Liver (tissue), 9 donors: Measurements from ENCODE around the gene FLNB. TPM values are rescaled to one million over a fixed set of nuclear protein-coding genes. Genes with fewer than 3 reads are reported as not detected.

Source experiments
- DNase-seq: peaks from one replicate; pipeline ENCODE4 v3.0.0-alpha.2; 2017; ENCODE audit warnings: low spot score
- H3K27ac ChIP-seq, 2 donors: one replicate each; pipeline ENCODE4 v1.7.0; 2013; ENCODE audit warnings: inconsistent platforms in 2 of 2, low read length in 2 of 2, control low read depth in 1 of 2, low read depth in 1 of 2, mild to moderate bottlenecking in 1 of 2
- H3K27me3 ChIP-seq, 4 donors: one replicate each; pipeline versions ENCODE4 v1.6.1 to v1.7.0; 2013; ENCODE audit warnings: low read length in 3 of 4, inconsistent platforms in 1 of 4, mild to moderate bottlenecking in 1 of 4, moderate library complexity in 1 of 4; ENCODE audit not compliant: control insufficient read depth in 4 of 4, insufficient read depth in 4 of 4
- H3K36me3 ChIP-seq, 4 donors: one replicate each; pipeline versions ENCODE4 v1.6.1 to v1.7.0; 2013; ENCODE audit warnings: low read length in 3 of 4, mild to moderate bottlenecking in 3 of 4, low read depth in 1 of 4, moderate library complexity in 1 of 4; ENCODE audit not compliant: control insufficient read depth in 4 of 4, insufficient read depth in 3 of 4
- H3K4me1 ChIP-seq, 4 donors: one replicate each; pipeline versions ENCODE4 v1.6.1 to v1.7.0; 2013; ENCODE audit warnings: low read length in 3 of 4, mild to moderate bottlenecking in 3 of 4, moderate library complexity in 1 of 4; ENCODE audit not compliant: control insufficient read depth in 4 of 4, insufficient read depth in 4 of 4
- H3K4me3 ChIP-seq, 3 donors: one replicate each; pipeline versions ENCODE4 v1.6.1 to v1.7.0; 2013; ENCODE audit warnings: low read length in 3 of 3, control low read depth in 1 of 3, low read depth in 1 of 3, mild to moderate bottlenecking in 1 of 3
- H3K9ac ChIP-seq, 2 donors: one replicate each; pipeline ENCODE4 v1.7.0; 2013; ENCODE audit warnings: low read length in 2 of 2, mild to moderate bottlenecking in 2 of 2, moderate library complexity in 2 of 2, control low read depth in 1 of 2, low read depth in 1 of 2
- H3K9me3 ChIP-seq, 4 donors: one replicate each; pipeline versions ENCODE4 v1.6.1 to v1.7.0; 2013; ENCODE audit warnings: low read length in 3 of 4; ENCODE audit not compliant: control insufficient read depth in 4 of 4
- CTCF ChIP-seq: fragments of 150-350 bp; IDR thresholded peaks from 2 replicates; pipeline ENCODE4 v1.5.1; 2017; ENCODE audit warnings: improper control_type of control experiment, low read depth, low read length; ENCODE audit not compliant: missing input control
- EGR1 ChIP-seq, 2 donors: IDR thresholded peaks; 2 replicates each; pipeline ENCODE4 v1.6.1; 2016 to 2018; ENCODE audit warnings: antibody characterized with exemption in 2 of 2, low read depth in 2 of 2
- FOXA1 ChIP-seq: IDR thresholded peaks from 2 replicates; pipeline ENCODE4 v1.6.1; 2016; ENCODE audit warnings: antibody characterized with exemption
- GABPA ChIP-seq, 2 donors: IDR thresholded peaks in 1 of 2; conservative IDR thresholded peaks in 1 of 2; 2 replicates each; pipeline ENCODE4 v1.6.1; 2016; ENCODE audit warnings: antibody characterized with exemption in 2 of 2, mild to moderate bottlenecking in 1 of 2, moderate library complexity in 1 of 2
- HNF4A ChIP-seq, 2 donors: conservative IDR thresholded peaks; 2 replicates each; pipeline ENCODE4 v1.6.1; 2016; ENCODE audit warnings: antibody characterized with exemption in 2 of 2, mild to moderate bottlenecking in 2 of 2
- NR2F2 ChIP-seq: IDR thresholded peaks from 2 replicates; pipeline ENCODE4 v1.6.1; 2016; ENCODE audit warnings: antibody characterized with exemption
- RAD21 ChIP-seq, 2 donors: IDR thresholded peaks; 2 replicates each; pipeline ENCODE4 v1.6.1; 2016; ENCODE audit warnings: antibody characterized with exemption in 2 of 2, mild to moderate bottlenecking in 2 of 2
- REST ChIP-seq: IDR thresholded peaks from 2 replicates; pipeline ENCODE4 v1.6.1; 2016; ENCODE audit warnings: antibody characterized with exemption, mild to moderate bottlenecking
- TAF1 ChIP-seq: conservative IDR thresholded peaks from 2 replicates; pipeline ENCODE4 v1.6.1; 2016; ENCODE audit warnings: antibody characterized with exemption, mild to moderate bottlenecking
- YY1 ChIP-seq: IDR thresholded peaks from 2 replicates; pipeline ENCODE4 v1.6.1; 2016; ENCODE audit warnings: antibody characterized with exemption, mild to moderate bottlenecking
- ZBTB33 ChIP-seq: IDR thresholded peaks from 2 replicates; pipeline ENCODE4 v1.6.1; 2016; ENCODE audit warnings: antibody characterized with exemption
- WGBS: extraction: QIAGEN DNeasy Blood & Tissue Kit; methylation state at CpG from one replicate; pipeline ENCODE4 v1.1.7; 2013; 5-methylcytosine and 5-hydroxymethylcytosine counted together
- polyA plus RNA-seq, 2 donors: library from polyadenylated mRNA; stranded (reverse) in 1 of 2; unstranded in 1 of 2; fragments of 200-250 nt in 1 of 2; fragments of >200 nt in 1 of 2; fragmentation: Nextera tagmentation in 1 of 2; extraction: Ambion mirVana in 1 of 2; gene quantifications; one replicate each; pipeline versions ENCODE4 v1.2.1 to v1.2.3, GENCODE V29; 2013 to 2015
- total RNA-seq, 2 donors: library from RNA; depleted of rRNA; stranded (reverse); fragments of >200 nt; gene quantifications; one replicate each; pipeline ENCODE4 v1.2.3, GENCODE V29; 2014
- TF ChIP-seq, protein P1 (sequence below): IDR thresholded peaks from 2 replicates; pipeline ENCODE4 v1.6.1; 2016; ENCODE audit warnings: antibody characterized with exemption
- TF ChIP-seq, protein P2 (sequence below): IDR thresholded peaks from 2 replicates; pipeline ENCODE4 v1.6.1; 2016; ENCODE audit warnings: antibody characterized with exemption
- donor health status: healthy.
- donor health status: healthy.
- donor health status: healthy.
- donor health status: healthy.
- donor health status: healthy.

FLNB gene
- total and polyA plus RNA-seq, 4 donors = 22.9 to 124 (median 44.3) TPM

- no peak for DNase-seq
- peak overlapping the region in 1 of 2 donors; percentile 16 for H3K27ac ChIP-seq
- WGBS = 86% methylated on average over 3 of the region's 3 CpGs
Observed at GRCh38 chr3:58015520-58015915, 7.3 kb downstream of the FLNB start.

More at GRCh38 chr3:58015520-58015915, 7.3 kb downstream of the FLNB start:
- H3K36me3 ChIP-seq = no peaks in the 10 kb centered on the region
- no peaks in the 10 kb centered on the region for H3K27me3 ChIP-seq
- H3K4me3 ChIP-seq = no peak overlapping the region
- no peak for TF ChIP-seq ZBTB33
- no peak for TF ChIP-seq EGR1 (IDR thresholded peaks at IDR 0.05; ENCODE audit: low read depth in 2 of 2)
- TF ChIP-seq TAF1 = no peak
- TF ChIP-seq YY1 = no peak
- TF ChIP-seq HNF4A (conservative IDR thresholded peaks at IDR 0.05) = no peak
- no peak for TF ChIP-seq CTCF
- TF ChIP-seq, protein P1, sequence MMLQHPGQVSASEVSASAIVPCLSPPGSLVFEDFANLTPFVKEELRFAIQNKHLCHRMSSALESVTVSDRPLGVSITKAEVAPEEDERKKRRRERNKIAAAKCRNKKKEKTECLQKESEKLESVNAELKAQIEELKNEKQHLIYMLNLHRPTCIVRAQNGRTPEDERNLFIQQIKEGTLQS = no peak
- TF ChIP-seq GABPA (IDR thresholded peaks at IDR 0.05 in 1 of 2, conservative IDR thresholded peaks at IDR 0.05 in 1 of 2) = no peak
- no peak for TF ChIP-seq NR2F2
- TF ChIP-seq FOXA1 = no peak
- TF ChIP-seq, protein P2, sequence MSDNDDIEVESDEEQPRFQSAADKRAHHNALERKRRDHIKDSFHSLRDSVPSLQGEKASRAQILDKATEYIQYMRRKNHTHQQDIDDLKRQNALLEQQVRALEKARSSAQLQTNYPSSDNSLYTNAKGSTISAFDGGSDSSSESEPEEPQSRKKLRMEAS = no peak
- no peak for TF ChIP-seq RAD21 (IDR thresholded peaks at IDR 0.05)
- TF ChIP-seq REST = no peak
- H3K9ac ChIP-seq = no peak overlapping the region
- H3K9me3 ChIP-seq = no peaks in the 10 kb centered on the region
- peaks cover 20 to 75% (median 62%) of the 10 kb centered on the region in 4 donors for H3K4me1 ChIP-seq
